ENCODE data around the gene KCMF1.

KCMF1 gene

DNA sequence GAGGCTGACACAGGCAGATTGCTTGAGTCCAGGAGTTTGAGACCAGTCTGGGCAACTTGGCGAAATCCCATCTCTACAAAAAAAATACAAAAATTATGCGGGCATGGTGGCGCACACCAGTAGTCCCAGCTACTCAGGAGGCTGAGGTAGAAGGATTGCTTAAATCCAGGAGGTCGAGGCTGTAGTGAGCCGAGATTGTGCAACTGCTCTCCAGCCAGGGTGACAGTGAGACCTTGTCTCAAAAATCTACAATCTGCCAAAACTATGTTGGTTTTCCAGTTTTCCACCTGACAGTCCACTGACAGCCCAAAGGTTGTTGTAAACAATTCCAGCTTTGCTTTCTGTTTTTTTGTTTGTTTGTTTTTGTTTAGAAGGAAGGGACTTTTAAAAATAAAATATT is 51.3 kb downstream of the KCMF1 start:
- no peak for DNase-seq (ENCODE audit: low read depth)
- no peak overlapping the region for H3K4me3 ChIP-seq (ENCODE audit: low read depth, low read length)
- TF ChIP-seq, protein P1, sequence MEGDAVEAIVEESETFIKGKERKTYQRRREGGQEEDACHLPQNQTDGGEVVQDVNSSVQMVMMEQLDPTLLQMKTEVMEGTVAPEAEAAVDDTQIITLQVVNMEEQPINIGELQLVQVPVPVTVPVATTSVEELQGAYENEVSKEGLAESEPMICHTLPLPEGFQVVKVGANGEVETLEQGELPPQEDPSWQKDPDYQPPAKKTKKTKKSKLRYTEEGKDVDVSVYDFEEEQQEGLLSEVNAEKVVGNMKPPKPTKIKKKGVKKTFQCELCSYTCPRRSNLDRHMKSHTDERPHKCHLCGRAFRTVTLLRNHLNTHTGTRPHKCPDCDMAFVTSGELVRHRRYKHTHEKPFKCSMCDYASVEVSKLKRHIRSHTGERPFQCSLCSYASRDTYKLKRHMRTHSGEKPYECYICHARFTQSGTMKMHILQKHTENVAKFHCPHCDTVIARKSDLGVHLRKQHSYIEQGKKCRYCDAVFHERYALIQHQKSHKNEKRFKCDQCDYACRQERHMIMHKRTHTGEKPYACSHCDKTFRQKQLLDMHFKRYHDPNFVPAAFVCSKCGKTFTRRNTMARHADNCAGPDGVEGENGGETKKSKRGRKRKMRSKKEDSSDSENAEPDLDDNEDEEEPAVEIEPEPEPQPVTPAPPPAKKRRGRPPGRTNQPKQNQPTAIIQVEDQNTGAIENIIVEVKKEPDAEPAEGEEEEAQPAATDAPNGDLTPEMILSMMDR (IDR thresholded peaks at IDR 0.05; ENCODE audit: low read depth, low read length, missing control alignments) = no peak

DNA sequence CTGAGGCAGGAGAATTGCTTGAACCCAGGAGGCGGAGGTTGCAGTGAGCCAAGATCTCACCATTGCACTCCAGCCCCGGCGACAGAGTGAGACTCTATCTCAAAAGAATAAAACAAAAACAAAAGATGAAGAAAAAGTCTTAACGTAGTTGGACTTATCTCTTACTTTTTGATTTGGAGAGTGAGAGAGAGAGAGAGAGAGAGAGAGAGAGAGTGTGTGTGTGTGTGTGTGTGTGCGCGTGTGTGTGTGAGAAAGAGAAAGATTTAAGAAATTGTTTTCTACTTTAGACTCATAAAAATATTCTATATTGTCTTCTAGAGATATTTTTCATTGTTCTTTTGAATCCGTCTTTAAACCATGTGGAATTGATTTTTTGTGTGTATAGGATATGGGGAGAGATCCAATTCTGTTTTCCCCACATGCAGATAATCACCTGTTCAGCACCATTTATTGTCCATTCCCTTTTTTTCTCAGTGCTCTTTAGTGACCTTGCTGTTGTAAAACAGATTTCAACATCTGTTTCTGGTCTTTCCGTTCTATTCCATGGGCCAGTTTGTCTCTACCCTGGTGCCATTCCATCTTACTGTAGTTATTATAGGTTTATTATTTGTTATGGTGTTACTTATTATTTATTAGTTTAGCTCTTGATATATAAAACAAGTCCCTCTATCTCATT is 53.5 kb downstream of the KCMF1 start:
- TF ChIP-seq, protein P1 (IDR thresholded peaks at IDR 0.05; ENCODE audit: low read depth, low read length, missing control alignments) = no peak
- no peak overlapping the region for H3K4me3 ChIP-seq (ENCODE audit: low read depth, low read length)
- no peak for DNase-seq (ENCODE audit: low read depth)

DNA sequence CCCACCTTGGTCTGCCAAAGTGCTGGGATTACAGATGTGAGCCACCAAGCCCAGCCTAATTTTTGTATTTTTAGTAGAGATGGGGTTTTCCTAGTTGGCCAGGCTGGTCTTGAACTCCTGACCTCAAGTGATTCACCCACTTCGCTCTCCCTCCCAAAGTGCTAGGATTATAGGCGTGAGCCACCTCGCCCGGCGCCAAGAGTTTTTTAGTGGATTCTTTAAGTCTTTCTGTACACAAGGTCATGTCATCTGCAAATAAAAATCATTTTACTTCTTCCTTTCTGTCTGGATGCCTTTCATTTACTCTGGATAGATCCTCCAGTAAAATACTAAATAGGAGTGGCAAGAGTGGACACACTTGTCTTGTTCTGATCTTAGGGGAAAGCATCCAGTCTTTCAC is 61.7 kb downstream of the KCMF1 start:
- no peak overlapping the region for H3K4me3 ChIP-seq (ENCODE audit: low read depth, low read length)
- TF ChIP-seq, protein P1 (IDR thresholded peaks at IDR 0.05; ENCODE audit: low read depth, low read length, missing control alignments) = no peak
- no peak for DNase-seq (ENCODE audit: low read depth)

DNA sequence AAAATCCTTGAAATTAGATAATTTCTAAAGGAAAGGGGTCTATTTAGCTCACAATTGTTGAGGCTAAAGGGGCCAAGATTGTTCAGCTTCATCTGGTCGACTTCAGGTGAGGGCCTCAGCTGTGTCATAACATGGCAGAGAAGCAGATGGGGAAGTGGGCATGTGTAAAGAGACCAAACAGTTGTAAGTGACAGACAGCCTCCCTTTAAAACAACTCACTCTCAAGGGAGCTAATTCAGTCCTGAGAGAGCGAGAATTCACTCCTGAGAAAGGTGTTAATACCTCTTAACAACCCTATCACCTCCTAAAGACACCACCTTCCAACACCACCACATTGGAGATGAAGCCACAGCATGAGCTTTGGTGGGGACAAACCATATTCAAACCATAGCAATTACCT is 62.4 kb downstream of the KCMF1 start:
- no peak overlapping the region for H3K4me3 ChIP-seq (ENCODE audit: low read depth, low read length)
- DNase-seq (ENCODE audit: low read depth) = no peak
- TF ChIP-seq, protein P1 (IDR thresholded peaks at IDR 0.05; ENCODE audit: low read depth, low read length, missing control alignments) = no peak

GRCh38 chr2:85034158-85034557 is 63.2 kb downstream of the KCMF1 start:
- H3K4me3 ChIP-seq (ENCODE audit: low read depth, low read length) = no peak overlapping the region
- no peak for DNase-seq (ENCODE audit: low read depth)
- TF ChIP-seq, protein P1 (IDR thresholded peaks at IDR 0.05; ENCODE audit: low read depth, low read length, missing control alignments) = no peak

DNA sequence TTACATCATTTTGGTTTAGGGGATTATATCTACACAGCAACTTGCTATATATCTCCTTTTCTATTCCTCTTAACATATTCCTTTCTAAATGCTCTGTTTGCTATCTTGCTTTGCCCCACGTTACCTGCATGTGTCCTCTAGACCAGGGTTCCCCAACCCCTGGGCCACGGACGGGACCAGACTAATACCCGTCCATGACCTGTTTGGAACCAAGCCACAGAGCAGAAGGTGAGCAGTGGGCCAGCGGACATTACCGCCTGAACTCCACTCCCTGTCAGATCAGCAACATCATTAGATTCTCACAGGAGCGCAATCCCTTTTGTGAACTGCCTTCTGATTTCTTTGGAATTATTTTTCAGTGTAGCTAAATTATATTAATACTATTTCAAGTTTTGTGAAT is 66.7 kb downstream of the KCMF1 start:
- TF ChIP-seq, protein P1 (IDR thresholded peaks at IDR 0.05; ENCODE audit: low read depth, low read length, missing control alignments) = no peak
- no peak for DNase-seq (ENCODE audit: low read depth)
- H3K4me3 ChIP-seq (ENCODE audit: low read depth, low read length) = no peak overlapping the region

DNA sequence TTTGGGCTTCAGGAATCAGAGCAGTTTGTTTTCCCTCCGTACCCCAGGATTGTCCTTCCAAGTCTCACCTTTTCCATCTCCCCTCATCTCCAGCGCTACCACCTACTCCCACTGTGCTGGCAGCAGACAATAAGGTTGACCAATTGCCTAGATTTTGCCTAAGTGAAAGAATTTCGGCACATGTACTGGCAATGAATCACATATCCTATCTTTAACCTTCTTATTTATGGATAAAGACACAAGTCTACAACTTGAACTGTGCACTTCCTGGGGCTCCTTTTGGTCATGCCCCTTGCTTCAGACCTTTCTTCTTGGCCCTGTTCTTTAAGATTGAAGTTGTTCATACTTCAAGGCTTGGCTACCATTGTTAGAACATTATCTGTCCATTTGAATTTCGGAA is 71.4 kb downstream of the KCMF1 start:
- H3K4me3 ChIP-seq (ENCODE audit: low read depth, low read length) = no peak overlapping the region
- TF ChIP-seq, protein P1 (IDR thresholded peaks at IDR 0.05; ENCODE audit: low read depth, low read length, missing control alignments) = no peak
- DNase-seq (ENCODE audit: low read depth) = no peak

Measured in GM12864 (cell line).